Retina (tissue), 1 donor: ENCODE data around the gene ZNF77.
"Not testable (repeated sequence)": the region's sequence is repeated elsewhere in the genome, so short reads cannot be mapped to it uniquely, and the experiment has no call there.

Experiments used
- DNase-seq: peaks from one replicate; pipeline ENCODE4 v3.0.0-alpha.2; 2016

The ZNF77 gene

GRCh38 chr19:2906631-2907195 lies 38.1 kb downstream of the ZNF77 start:
- DNase-seq = no peak

- no peak for DNase-seq
These were observed 38.8 kb downstream of the ZNF77 start for GRCh38 chr19:2905918-2906519.

GRCh38 chr19:2903326-2903725 lies 41.4 kb downstream of the ZNF77 start:
- DNase-seq = not testable (repeated sequence)

GRCh38 chr19:2902590-2903218 lies 42.1 kb downstream of the ZNF77 start:
- no peak for DNase-seq

- DNase-seq = peak; percentile 96
These were observed 44.2 kb downstream of the ZNF77 start, which contains the start of gene ZNF57 for GRCh38 chr19:2900296-2901252. Gene ZNF57, plus strand, starts transcription at chr19:2900928. Its CDS starts 118 bp downstream, at chr19:2901046.

- DNase-seq = no peak
These were observed 48.1 kb downstream of the ZNF77 start for GRCh38 chr19:2896694-2897093.

GRCh38 chr19:2890531-2890930 lies 54.2 kb downstream of the ZNF77 start:
- not testable (repeated sequence) for DNase-seq

- peak; percentile 38 for DNase-seq
These were observed 56.0 kb downstream of the ZNF77 start for GRCh38 chr19:2888731-2889224.

GRCh38 chr19:2887391-2887914 lies 57.3 kb downstream of the ZNF77 start:
- peak; percentile 72 for DNase-seq

- DNase-seq = no peak
These were observed 59.0 kb downstream of the ZNF77 start for GRCh38 chr19:2885736-2886135.

GRCh38 chr19:2883686-2884439 lies 60.9 kb downstream of the ZNF77 start:
- DNase-seq = no peak
